ENCODE results near the gene C10orf71.

The C10orf71 gene

GRCh38 chr10:49264177-49264677, 34.7 kb upstream of the C10orf71 start:
- H3K4me3 ChIP-seq (ENCODE audit: low read depth, low read length, poor library complexity, severe bottlenecking) = no peak overlapping the region
- no peak overlapping the region for H3K4me2 ChIP-seq (ENCODE audit: low read length)
- no peak overlapping the region for H3K9ac ChIP-seq (ENCODE audit: low read length)
- no peaks in the 10 kb centered on the region for H3K36me3 ChIP-seq (ENCODE audit: insufficient read depth, low read length)
- H3K9me3 ChIP-seq (ENCODE audit: low read length) = no peaks in the 10 kb centered on the region
- no peaks in the 10 kb centered on the region for H3K4me1 ChIP-seq (ENCODE audit: insufficient read depth, low read length, severe bottlenecking)
- TF ChIP-seq, protein P1, sequence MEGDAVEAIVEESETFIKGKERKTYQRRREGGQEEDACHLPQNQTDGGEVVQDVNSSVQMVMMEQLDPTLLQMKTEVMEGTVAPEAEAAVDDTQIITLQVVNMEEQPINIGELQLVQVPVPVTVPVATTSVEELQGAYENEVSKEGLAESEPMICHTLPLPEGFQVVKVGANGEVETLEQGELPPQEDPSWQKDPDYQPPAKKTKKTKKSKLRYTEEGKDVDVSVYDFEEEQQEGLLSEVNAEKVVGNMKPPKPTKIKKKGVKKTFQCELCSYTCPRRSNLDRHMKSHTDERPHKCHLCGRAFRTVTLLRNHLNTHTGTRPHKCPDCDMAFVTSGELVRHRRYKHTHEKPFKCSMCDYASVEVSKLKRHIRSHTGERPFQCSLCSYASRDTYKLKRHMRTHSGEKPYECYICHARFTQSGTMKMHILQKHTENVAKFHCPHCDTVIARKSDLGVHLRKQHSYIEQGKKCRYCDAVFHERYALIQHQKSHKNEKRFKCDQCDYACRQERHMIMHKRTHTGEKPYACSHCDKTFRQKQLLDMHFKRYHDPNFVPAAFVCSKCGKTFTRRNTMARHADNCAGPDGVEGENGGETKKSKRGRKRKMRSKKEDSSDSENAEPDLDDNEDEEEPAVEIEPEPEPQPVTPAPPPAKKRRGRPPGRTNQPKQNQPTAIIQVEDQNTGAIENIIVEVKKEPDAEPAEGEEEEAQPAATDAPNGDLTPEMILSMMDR (IDR thresholded peaks at IDR 0.05; ENCODE audit: low read length) = no peak
- no peak for TF ChIP-seq EZH2 (IDR thresholded peaks at IDR 0.05; ENCODE audit: borderline replicate concordance, low read length)
- H2AFZ ChIP-seq (ENCODE audit: low read length) = no peak overlapping the region
- H4K20me1 ChIP-seq (ENCODE audit: insufficient read depth, low read length) = no peaks in the 10 kb centered on the region
- no peaks in the 10 kb centered on the region for H3F3A ChIP-seq (ENCODE audit: insufficient read depth, low read length)
- no peaks in the 10 kb centered on the region for H3K9me2 ChIP-seq (ENCODE audit: low read depth, low read length)
- H3K27me3 ChIP-seq (ENCODE audit: insufficient read depth, low read length) = no peaks in the 10 kb centered on the region
- H3K27ac ChIP-seq (ENCODE audit: low read depth, low read length, poor library complexity, severe bottlenecking) = no peak overlapping the region
- H3K79me2 ChIP-seq (ENCODE audit: insufficient read depth, low read length) = no peaks in the 10 kb centered on the region

DNA sequence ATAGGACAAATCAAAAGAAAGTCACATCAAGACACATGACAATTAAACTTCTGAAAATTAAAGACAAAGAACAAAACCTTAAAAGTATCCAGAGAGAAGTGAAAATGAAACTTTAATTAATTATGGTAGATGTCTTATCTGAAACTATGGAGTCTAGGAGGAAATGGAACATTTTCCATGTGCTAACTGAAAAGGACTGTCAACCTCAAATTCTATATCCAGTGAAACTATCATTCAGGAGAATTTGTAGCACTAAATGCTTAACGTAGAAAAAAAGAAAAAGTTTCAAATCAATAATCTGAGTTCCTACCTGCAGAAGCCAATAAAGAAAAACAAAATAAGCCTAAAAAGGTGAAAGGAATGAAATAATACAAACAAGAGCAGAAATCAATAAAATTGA, 33.1 kb upstream of the C10orf71 start:
- Histone ChIP-seq H3K4me3 (ENCODE audit: low read depth, low read length, poor library complexity, severe bottlenecking) (no peak overlapping the region), H3K9ac (ENCODE audit: low read length) (no peak overlapping the region), H3K79me2 (ENCODE audit: insufficient read depth, low read length) (no peaks in the 10 kb centered on the region), H3K4me1 (ENCODE audit: insufficient read depth, low read length, severe bottlenecking) (no peaks in the 10 kb centered on the region), H3K27me3 (ENCODE audit: insufficient read depth, low read length) (no peaks in the 10 kb centered on the region), H3F3A (ENCODE audit: insufficient read depth, low read length) (no peaks in the 10 kb centered on the region), H3K36me3 (ENCODE audit: insufficient read depth, low read length) (no peaks in the 10 kb centered on the region), H3K9me2 (ENCODE audit: low read depth, low read length) (no peaks in the 10 kb centered on the region), H3K4me2 (ENCODE audit: low read length) (no peak overlapping the region), H3K9me3 (ENCODE audit: low read length) (no peaks in the 10 kb centered on the region), H4K20me1 (ENCODE audit: insufficient read depth, low read length) (no peaks in the 10 kb centered on the region), H2AFZ (ENCODE audit: low read length) (no peak overlapping the region), H3K27ac (ENCODE audit: low read depth, low read length, poor library complexity, severe bottlenecking) (no peak overlapping the region)
- TF ChIP-seq, protein P1 (IDR thresholded peaks at IDR 0.05; ENCODE audit: low read length) = no peak
- TF ChIP-seq EZH2 (IDR thresholded peaks at IDR 0.05; ENCODE audit: borderline replicate concordance, low read length) = no peak

DNA sequence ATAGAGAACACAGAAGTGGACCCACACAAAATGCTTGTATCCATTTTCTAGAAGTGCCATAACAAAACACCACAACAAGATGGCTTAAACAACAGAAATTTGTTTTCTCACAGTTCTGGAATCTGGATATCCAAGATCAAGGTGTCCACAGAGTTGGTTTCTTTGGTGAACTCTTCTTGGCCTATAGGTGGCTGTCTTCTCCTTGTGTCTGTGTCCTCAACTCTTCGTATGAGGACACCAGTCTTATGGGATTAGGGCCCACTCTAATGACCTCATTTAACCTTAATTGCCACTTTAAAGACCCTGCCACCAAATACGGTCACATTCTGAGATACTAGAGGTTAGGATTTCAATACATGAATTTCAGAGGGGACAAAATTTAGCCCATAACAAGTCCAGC, 30.8 kb upstream of the C10orf71 start:
- no peaks in the 10 kb centered on the region for H3K36me3 ChIP-seq (ENCODE audit: insufficient read depth, low read length)
- H3K9me2 ChIP-seq (ENCODE audit: low read depth, low read length) = no peaks in the 10 kb centered on the region
- H3K4me1 ChIP-seq (ENCODE audit: insufficient read depth, low read length, severe bottlenecking) = no peaks in the 10 kb centered on the region
- no peak overlapping the region for H3K4me3 ChIP-seq (ENCODE audit: low read depth, low read length, poor library complexity, severe bottlenecking)
- H3K9ac ChIP-seq (ENCODE audit: low read length) = no peak overlapping the region
- H3F3A ChIP-seq (ENCODE audit: insufficient read depth, low read length) = no peaks in the 10 kb centered on the region
- no peak overlapping the region for H2AFZ ChIP-seq (ENCODE audit: low read length)
- no peak overlapping the region for H3K27ac ChIP-seq (ENCODE audit: low read depth, low read length, poor library complexity, severe bottlenecking)
- no peaks in the 10 kb centered on the region for H3K27me3 ChIP-seq (ENCODE audit: insufficient read depth, low read length)
- TF ChIP-seq, protein P1 (IDR thresholded peaks at IDR 0.05; ENCODE audit: low read length) = peak; percentile 40; the same call in 1 of the 2 replicates
- no peak for TF ChIP-seq EZH2 (IDR thresholded peaks at IDR 0.05; ENCODE audit: borderline replicate concordance, low read length)
- no peaks in the 10 kb centered on the region for H3K79me2 ChIP-seq (ENCODE audit: insufficient read depth, low read length)
- no peaks in the 10 kb centered on the region for H3K9me3 ChIP-seq (ENCODE audit: low read length)
- H3K4me2 ChIP-seq (ENCODE audit: low read length) = no peak overlapping the region
- no peaks in the 10 kb centered on the region for H4K20me1 ChIP-seq (ENCODE audit: insufficient read depth, low read length)

Measured in OCI-LY1 (cell line).